GM12892 (cell line): Measurements from ENCODE around the gene SNCA.

Experiments used
- POLR2A ChIP-seq: IDR thresholded peaks from 2 replicates; pipeline ENCODE4 v1.6.1; 2011; ENCODE audit warnings: low read depth, low read length, control low read depth
- POLR2AphosphoS5 ChIP-seq: IDR thresholded peaks from 2 replicates; pipeline ENCODE4 v1.6.1; 2011; ENCODE audit warnings: low read depth, low read length, control low read depth

DNA sequence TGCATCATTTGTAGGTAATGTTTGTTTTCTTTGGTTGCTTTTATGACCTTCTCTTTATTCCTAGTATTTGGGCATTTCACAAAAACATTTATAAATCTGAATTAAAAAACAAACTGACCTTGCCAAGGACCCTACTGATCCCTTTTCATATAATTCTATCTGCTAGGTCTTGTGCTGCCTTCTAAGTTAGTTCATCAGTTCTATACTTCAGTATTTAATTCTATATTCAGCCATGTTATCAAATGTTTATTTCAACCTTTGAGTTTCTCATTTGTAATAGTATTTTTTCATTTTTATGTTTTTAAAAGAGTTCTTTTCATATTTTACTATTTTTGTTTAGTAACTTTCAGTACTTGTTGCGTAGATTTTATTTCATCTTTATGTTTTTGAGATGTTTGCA lies 155.3 kb downstream of the SNCA start:
- TF ChIP-seq POLR2AphosphoS5 (no peak), POLR2A (no peak)
